PC-9 (cell line): Measurements from ENCODE around the gene MTFMT. TPM values are rescaled to one million over a fixed set of nuclear protein-coding genes. Genes with fewer than 3 reads are reported as not detected.

Source experiments
- BruUV-seq: library from RNA; stranded (reverse); fragments of 400-500 nt; replicated peaks from 2 replicates; lab custom pipeline; 2021; lab: Mats Ljungman, UMichigan
- CTCF ChIA-PET: fragments of 300-600 bp; sonication (Branson Sonifier 250); formaldehyde crosslinking; loops from one replicate; lab custom pipeline; 2022; ENCODE audit warnings: antibody characterized with exemption; lab: Charles Lee
- POLR2A ChIA-PET: fragments of 300-600 bp; sonication (Branson Sonifier 250); formaldehyde crosslinking; loops from one replicate; lab custom pipeline; 2022; ENCODE audit warnings: antibody characterized with exemption; ENCODE audit not compliant: unreplicated experiment; lab: Charles Lee
- DNase-seq, 2 experiments: peaks; one replicate each; pipeline versions ENCODE4 v3.0.0 to v3.0.0-alpha.2; 2015 to 2022; ENCODE audit warnings: mixed read lengths in 1 of 2
- H2AFZ ChIP-seq: fragments of 200-600 bp; sonication (generic); 2 replicates; pipeline ENCODE4 v1.8.1; 2017; ENCODE audit warnings: antibody characterized with exemption
- H3F3A ChIP-seq: fragments of 200-600 bp; sonication (generic); 2 replicates; pipeline ENCODE4 v1.8.1; 2017; ENCODE audit warnings: antibody characterized with exemption, mild to moderate bottlenecking, low read depth; ENCODE audit not compliant: insufficient read depth
- H3K27ac ChIP-seq: fragments of 200-600 bp; sonication (generic); 2 replicates; pipeline ENCODE4 v1.6.1; 2016; ENCODE audit warnings: mixed run types
- H3K27me3 ChIP-seq: fragments of 200-600 bp; sonication (generic); 2 replicates; pipeline ENCODE4 v1.6.1; 2016; ENCODE audit warnings: low read depth, mixed run types; ENCODE audit not compliant: insufficient read depth
- H3K36me3 ChIP-seq: fragments of 200-600 bp; sonication (generic); 2 replicates; pipeline ENCODE4 v1.6.1; 2016; ENCODE audit warnings: low read depth, mixed run types
- H3K4me1 ChIP-seq: fragments of 200-600 bp; sonication (generic); replicated peaks from 2 replicates; pipeline ENCODE4 v1.6.1; 2016; ENCODE audit warnings: mixed run types; ENCODE audit not compliant: insufficient read depth
- H3K4me2 ChIP-seq: fragments of 200-600 bp; sonication (generic); 2 replicates; pipeline ENCODE4 v1.6.1; 2017; ENCODE audit warnings: mixed run types
- H3K4me3 ChIP-seq: fragments of 200-600 bp; sonication (generic); 2 replicates; pipeline ENCODE4 v1.6.1; 2016; ENCODE audit warnings: mixed run types
- H3K79me2 ChIP-seq: fragments of 200-600 bp; sonication (generic); 2 replicates; pipeline ENCODE4 v1.6.1; 2017; ENCODE audit warnings: low read depth, mixed run types
- H3K9me2 ChIP-seq: fragments of 200-600 bp; sonication (generic); 2 replicates; pipeline ENCODE4 v1.8.1; 2017; ENCODE audit warnings: mild to moderate bottlenecking; ENCODE audit not compliant: insufficient read depth
- H3K9me3 ChIP-seq: fragments of 200-600 bp; sonication (generic); 2 replicates; pipeline ENCODE4 v1.8.1; 2016; ENCODE audit warnings: low read depth; ENCODE audit not compliant: insufficient read depth
- H4K20me1 ChIP-seq: fragments of 200-600 bp; sonication (generic); 2 replicates; pipeline ENCODE4 v1.8.1; 2017; ENCODE audit not compliant: insufficient read depth
- CTCF ChIP-seq: fragments of 200-600 bp; sonication (generic); conservative IDR thresholded peaks from 2 replicates; pipeline ENCODE4 v1.6.1; 2017; ENCODE audit warnings: mixed run types, antibody characterized with exemption, mild to moderate bottlenecking, moderate library complexity
- EZH2 ChIP-seq: fragments of 200-600 bp; sonication (generic); IDR thresholded peaks from 2 replicates; pipeline ENCODE4 v1.8.0; 2017; ENCODE audit warnings: antibody characterized with exemption, low read depth
- intact Hi-C: fragments of 100-400 bp; cut with micrococcal nuclease; formaldehyde crosslinking; loops from one replicate; pipeline ENCODE4 v1.10.0; 2022; ENCODE audit not compliant: unreplicated experiment
- total RNA-seq: library from RNA; stranded (reverse); gene quantifications from 2 replicates; pipeline ENCODE4 v1.2.3, GENCODE V29; 2021

The MTFMT gene
- total RNA-seq, 1 experiment from 2014 or later: 16.0 TPM

- H2AFZ ChIP-seq: no peak overlapping the region
- H3K79me2 ChIP-seq: no peaks in the 10 kb centered on the region
- no peaks in the 10 kb centered on the region; the same call in 1 of the 2 replicates for H3K27me3 ChIP-seq
- H3K4me3 ChIP-seq: no peak overlapping the region
- TF ChIP-seq EZH2 (no peak), CTCF (no peak)
- no peaks in the 10 kb centered on the region for H3K36me3 ChIP-seq
- ChIA-PET CTCF (interaction anchor here (0.7 kb wide), 1 partner anchor 207 kb away, joined by 4 read pairs; no protein-coding TSS in a partner anchor), POLR2A (no interaction called here)
- no peak overlapping the region for H3K4me2 ChIP-seq
- DNase-seq: no peak
- H3K4me1 ChIP-seq: no peaks in the 10 kb centered on the region
- no peak overlapping the region for H3K27ac ChIP-seq
- no peaks in the 10 kb centered on the region for H3F3A ChIP-seq
- no TSS peak for BruUV-seq
- H4K20me1 ChIP-seq: no peaks in the 10 kb centered on the region
- no peaks in the 10 kb centered on the region for H3K9me3 ChIP-seq
- no peaks in the 10 kb centered on the region for H3K9me2 ChIP-seq
- intact Hi-C loops: no loop called here
These were observed 39.7 kb upstream of the MTFMT start for GRCh38 chr15:65069179-65069578.

GRCh38 chr15:65068403-65068788, 39.0 kb upstream of the MTFMT start:
- Histone ChIP-seq H4K20me1 (no peaks in the 10 kb centered on the region), H2AFZ (no peak overlapping the region), H3K27me3 (no peaks in the 10 kb centered on the region; the same call in 1 of the 2 replicates), H3F3A (no peaks in the 10 kb centered on the region), H3K4me2 (no peak overlapping the region), H3K27ac (no peak overlapping the region), H3K36me3 (no peaks in the 10 kb centered on the region), H3K4me1 (no peaks in the 10 kb centered on the region), H3K9me2 (no peaks in the 10 kb centered on the region), H3K4me3 (no peak overlapping the region), H3K79me2 (no peaks in the 10 kb centered on the region), H3K9me3 (no peaks in the 10 kb centered on the region)
- TF ChIP-seq EZH2: no peak
- TF ChIP-seq CTCF: no peak
- intact Hi-C loops: no loop called here
- BruUV-seq: no TSS peak
- ChIA-PET POLR2A (interaction anchor here (0.6 kb wide), 1 partner anchor 19 kb away, joined by 7 read pairs; no protein-coding TSS in a partner anchor), CTCF (interaction anchor here (0.6 to 0.7 kb wide), 2 partner anchors 13 to 207 kb away, joined by 3 to 4 read pairs; no protein-coding TSS in a partner anchor)
- DNase-seq: no peak

- H3K9me2 ChIP-seq: no peaks in the 10 kb centered on the region
- H3K4me3 ChIP-seq: no peak within 1 kb of the TSS
- H3K9me3 ChIP-seq: no peaks in the 10 kb centered on the region
- H2AFZ ChIP-seq: no peak within 1 kb of the TSS
- no peak within 1 kb of the TSS for H3K4me2 ChIP-seq
- H3K4me1 ChIP-seq: no peaks in the 10 kb centered on the region
- H3K27ac ChIP-seq: no peak within 1 kb of the TSS
- BruUV-seq: no TSS peak
- DNase-seq: no peak
- H3K79me2 ChIP-seq: no peaks in the 10 kb centered on the region
- POLR2A ChIA-PET: interaction anchor here (0.6 kb wide), 1 partner anchor 20 kb away, joined by 7 read pairs; no protein-coding TSS in a partner anchor
- TF ChIP-seq EZH2: no peak
- no peak for TF ChIP-seq CTCF
- no peaks in the 10 kb centered on the region for H4K20me1 ChIP-seq
- no peaks in the 10 kb centered on the region; the same call in 1 of the 2 replicates for H3K27me3 ChIP-seq
- H3K36me3 ChIP-seq: no peaks in the 10 kb centered on the region
- CTCF ChIA-PET: interaction anchor here (0.6 kb wide), 1 partner anchor 12 kb away, joined by 3 read pairs; no protein-coding TSS in a partner anchor
- intact Hi-C loops: no loop called here
- no peaks in the 10 kb centered on the region for H3F3A ChIP-seq
These were observed 38.4 kb upstream of the MTFMT start, which contains the start of gene RASL12 for GRCh38 chr15:65067645-65068402. Gene RASL12 (minus strand): TSS chr15:65067991. CDS start chr15:65067835, 156 bp downstream.
